GM21576 (cell line): ENCODE data around the gene HTR1D.
"Not testable (repeated sequence)": the region's sequence is repeated elsewhere in the genome, so short reads cannot be mapped to it uniquely, and the experiment has no call there.

Experiments
- ATAC-seq: cut with Tn5 transposase; IDR thresholded peaks from one replicate; pipeline ENCODE4 v1.9.1; 2021; ENCODE audit warnings: mild to moderate bottlenecking, moderate library complexity; ENCODE audit not compliant: unreplicated experiment

Gene HTR1D, protein sequence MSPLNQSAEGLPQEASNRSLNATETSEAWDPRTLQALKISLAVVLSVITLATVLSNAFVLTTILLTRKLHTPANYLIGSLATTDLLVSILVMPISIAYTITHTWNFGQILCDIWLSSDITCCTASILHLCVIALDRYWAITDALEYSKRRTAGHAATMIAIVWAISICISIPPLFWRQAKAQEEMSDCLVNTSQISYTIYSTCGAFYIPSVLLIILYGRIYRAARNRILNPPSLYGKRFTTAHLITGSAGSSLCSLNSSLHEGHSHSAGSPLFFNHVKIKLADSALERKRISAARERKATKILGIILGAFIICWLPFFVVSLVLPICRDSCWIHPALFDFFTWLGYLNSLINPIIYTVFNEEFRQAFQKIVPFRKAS

DNA sequence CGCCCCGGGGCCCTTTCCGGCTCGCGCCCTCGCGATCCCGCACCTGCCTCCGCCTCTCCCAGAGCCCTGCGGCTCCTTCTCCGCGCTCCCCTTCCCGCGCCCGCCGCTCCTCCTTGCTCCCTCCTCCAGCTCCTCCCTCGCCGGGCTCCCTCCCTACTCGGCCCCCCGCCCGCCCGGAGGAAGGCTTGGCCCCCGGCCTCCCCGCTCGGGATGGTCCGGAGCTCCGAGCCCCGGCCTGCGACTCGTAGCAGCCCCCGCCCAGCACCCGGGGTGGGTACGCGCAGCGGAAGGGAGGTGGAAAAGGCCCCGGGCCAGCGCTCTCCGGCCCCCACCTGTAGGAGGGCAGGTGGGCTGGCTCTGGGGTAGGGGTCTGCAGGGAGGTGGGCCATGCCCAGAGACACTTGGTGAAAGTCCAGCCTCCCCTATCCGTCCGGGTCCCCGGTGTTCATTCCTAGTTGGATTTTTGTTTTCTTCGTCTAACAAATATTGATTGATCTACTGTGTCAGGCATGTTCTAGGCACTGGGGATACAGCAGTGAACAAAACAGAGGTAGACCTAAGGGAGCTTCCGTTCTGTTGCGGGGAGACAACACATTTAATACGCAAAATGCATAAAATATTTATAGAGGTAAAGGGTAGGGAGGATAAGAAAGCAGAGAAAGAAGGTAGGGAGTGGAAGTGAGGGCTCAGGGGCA lies at the start of gene HTR1D:
Gene HTR1D, minus strand, starts transcription at position 82 of the 695 bp plus-strand sequence. CDS start 23,283 bp downstream, outside the sequence.
- ATAC-seq: no peak

DNA sequence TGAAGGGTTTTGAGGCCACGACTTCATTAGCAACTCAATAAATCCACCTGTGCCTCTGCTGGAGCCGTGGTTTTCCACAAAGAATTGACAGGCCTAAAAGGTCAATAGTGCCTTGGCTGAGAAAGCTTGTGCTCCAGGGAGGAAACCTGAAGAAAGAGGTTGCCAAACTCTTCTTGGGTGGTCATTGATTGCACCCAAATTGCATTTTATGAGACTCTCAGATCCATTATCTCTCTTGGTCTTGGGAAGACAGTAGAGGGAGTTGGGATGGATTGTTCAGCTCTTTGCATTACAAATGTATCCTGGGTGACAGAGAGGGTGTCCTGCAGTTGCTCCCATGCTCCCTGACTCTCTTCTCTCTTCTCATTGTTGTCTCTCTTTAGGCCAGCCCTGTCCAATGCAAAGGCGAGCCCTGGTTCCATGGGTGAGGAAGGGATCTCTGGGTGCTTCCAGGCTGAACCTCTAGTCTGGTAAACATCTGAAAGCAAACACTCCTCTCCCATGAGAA lies 46.1 kb upstream of the HTR1D start:
- no peak for ATAC-seq

DNA sequence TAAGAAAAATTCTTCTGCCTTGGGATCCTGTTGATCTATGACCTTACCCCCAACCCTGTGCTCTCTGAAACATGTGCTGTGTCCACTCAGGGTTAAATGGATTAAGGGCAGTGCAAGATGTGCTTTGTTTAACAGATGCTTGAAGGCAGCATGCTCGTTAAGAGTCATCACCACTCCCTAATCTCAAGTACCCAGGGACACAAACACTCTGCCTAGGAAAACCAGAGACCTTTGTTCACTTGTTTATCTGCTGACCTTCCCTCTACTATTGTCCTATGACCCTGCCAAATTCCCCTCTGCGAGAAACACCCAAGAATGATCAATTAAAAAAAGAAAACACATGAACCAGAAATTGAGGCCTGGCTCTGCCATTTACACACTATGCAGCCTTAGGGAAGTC lies 40.8 kb upstream of the HTR1D start:
- not testable (repeated sequence) for ATAC-seq

DNA sequence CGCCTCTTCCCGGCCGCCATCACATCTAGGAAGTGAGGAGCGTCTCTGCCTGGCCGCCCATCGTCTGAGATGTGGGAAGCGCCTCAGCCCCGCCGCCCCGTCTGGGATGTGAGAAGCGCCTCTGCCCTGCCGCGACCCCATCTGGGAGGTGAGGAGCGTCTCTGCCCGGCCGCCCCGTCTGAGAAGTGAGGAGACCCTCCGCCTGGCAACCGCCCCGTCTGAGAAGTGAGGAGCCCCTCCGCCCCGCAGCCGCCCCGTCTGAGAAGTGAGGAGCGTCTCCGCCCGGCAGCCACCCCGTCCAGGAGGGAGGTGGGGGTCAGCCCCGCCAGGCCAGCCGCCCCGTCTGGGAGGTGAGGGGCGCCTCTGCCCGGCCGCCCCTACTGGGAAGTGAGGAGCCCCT lies 40.1 kb upstream of the HTR1D start:
- ATAC-seq: not testable (repeated sequence)

DNA sequence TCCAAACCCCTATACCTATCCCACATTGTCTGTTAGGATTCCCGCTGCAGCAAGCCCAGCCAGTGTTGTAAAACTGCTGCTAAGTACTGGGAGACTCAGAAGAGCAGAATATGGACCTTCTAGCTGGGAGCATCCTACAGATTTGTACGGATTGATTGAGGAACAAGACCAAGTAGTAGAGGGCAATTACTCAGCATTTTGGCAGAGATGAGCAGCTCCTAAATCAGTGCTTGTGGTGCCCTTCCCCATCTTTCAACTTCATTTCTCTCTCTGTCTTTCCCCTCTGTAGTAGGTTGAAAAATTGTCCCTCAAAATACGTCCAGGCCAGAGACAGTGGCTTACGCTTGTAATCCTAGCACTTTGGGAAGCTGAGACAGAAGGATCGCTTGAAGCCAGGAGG lies 37.3 kb upstream of the HTR1D start:
- no peak for ATAC-seq

DNA sequence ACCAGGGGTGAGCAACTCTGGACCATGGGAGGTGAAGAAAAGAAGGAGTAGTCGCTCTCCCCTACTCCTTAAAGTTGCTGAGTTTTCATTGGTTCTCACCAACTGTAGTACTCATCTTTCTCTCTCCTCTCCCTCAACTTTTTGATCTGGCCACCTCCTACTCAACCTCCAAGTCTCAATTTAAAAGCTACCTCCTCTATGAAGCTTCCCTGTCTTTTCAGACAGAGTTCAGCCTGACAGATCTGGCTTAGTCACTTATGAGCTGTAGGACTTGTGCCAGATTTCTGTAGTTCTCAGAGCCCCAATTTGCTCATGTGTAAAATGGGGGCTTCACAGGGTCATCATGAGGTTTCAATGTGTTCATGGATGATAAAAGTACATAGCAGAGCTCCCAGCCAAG lies 34.5 kb upstream of the HTR1D start:
- ATAC-seq: no peak

DNA sequence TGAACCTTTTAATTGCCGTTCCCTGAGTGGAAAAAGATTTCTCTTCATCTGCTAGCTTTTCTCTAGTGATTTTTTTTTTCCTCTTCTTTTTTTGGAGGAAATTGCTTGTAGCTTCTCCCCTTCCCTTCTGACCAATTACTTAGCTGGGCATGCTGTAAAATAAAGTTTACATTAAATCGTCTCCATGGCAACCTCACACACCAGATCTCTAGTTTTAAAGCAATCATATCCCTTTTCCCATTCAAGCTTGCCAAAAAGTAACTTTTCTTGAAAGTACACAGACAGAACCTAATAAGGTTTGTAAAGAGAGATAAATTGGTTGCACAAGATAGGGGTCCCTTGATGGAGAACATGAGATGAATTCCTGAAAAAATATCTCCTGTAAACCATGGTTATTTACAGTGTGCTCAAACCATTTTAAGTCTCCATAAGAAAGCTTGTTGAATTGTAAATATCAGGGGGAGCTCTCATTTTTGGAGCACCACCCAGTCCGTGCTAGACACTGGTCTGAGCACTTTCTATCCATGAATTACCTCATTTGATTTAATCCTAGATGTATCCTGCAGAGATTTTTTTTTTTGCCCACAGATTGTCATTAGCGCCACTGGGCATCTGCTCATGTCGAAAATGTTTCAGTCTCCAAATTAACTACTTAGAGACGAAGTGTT lies 32.6 kb upstream of the HTR1D start:
- ATAC-seq: no peak

DNA sequence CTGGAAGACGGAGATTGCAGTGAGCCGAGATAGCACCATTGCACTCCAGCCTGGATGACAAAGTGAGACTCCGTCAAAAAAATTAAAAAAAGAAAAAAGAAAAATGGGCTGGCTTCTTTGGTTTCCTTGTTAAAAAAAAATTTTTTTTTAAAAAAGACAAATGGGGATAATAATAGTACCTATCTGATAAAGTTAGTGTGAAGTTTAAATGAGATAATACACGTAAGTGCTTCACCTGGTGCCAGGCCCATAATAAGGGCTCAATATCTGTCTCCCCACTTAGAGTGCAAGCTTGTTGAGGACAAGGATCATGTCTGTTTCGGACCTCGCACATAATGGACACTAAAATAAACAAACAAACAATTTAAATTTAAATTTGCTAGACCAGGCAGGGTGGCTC lies 30.0 kb upstream of the HTR1D start:
- ATAC-seq: no peak

DNA sequence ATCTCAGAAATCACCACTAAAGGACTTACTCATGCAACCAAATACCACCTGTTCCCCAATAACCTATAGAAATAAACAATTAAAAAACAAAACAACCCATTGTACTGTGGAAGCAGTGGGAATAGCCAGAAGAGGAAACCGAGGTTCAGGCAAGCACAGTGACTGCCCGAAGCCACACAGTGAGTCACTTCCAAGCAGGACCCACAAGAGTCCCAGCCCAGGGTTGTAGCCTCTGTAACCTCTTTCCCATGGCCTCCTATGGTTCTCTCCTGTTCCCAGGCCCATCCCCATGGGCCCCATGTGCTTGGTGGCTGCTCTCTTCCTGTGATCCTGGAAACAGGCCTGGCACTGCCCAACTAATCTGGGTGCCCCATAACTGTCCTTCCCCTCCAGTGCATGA lies 29.0 kb upstream of the HTR1D start:
- no peak for ATAC-seq

DNA sequence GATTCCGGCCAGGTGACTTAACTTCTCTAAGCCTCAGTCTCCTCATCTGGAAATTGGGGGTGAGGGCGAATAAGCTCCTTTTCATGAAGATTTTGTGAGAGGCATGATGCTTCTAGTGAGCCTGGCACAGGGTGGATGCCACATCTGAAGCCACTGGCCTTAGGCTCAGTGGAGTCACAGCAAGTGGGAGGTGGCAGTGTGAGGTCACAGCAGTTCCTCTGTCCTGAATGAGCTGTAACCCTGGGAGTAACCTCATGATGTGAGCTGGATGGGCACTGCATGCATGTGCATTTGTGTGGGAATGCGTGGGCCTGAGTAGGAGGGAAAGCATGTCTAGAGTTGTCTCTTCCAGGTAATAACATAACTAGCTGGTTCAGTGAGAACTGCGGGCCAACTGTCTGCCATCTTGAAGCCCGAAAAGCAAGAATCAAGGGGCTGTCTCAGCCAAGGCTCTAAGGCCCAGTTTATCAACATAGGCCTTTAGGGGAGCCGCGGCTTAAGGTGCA lies 27.0 kb upstream of the HTR1D start:
- ATAC-seq: no peak

DNA sequence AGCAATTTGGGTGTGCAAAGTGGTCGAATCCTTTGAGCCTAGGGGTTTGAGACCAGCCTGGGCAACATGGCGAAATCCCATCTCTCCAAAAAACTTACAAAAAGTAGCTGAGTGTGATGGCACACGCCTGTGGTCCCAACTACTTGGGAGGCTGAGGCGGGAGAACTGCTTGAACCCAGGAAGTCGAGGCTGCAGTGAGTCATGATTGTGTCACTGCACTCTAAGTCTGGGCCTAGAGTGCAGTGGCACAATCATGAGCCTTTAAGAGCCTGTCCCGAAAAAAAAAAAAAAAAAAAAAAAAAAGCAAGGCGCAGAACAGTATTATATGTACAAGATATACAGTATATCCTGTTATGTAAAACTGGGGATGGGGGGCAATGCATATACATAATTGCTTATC lies 25.1 kb upstream of the HTR1D start:
- no peak for ATAC-seq

DNA sequence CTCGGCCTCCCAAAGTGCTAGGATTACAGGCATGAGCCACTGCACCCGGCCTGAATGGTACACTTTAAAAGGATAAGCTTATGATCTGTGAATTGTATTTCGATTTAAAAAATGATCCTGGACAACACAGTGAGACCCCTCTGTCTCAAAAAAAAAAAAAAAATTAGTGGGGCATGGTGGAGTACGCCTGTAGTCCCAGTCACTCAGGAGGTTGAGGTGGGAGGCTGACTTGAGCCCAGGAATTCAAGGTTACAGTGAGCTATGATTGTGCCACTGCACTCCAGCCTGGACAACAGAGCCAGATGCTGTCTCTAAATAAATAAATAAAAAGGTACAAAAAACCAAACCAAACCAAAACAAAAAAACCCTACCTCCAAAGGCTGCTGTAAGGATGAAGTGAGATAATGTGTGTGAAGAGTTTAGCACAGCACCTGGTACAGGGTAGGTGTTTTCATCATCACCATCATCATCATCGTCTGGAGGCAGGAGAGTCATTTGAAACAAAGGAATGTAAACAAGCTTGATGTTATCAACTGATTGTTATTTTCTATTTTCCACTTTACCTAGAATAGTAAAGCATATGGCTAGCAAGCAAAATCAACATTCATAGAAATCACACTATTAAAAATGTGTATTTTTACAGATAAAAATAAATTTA lies 22.5 kb upstream of the HTR1D start:
- ATAC-seq: no peak

DNA sequence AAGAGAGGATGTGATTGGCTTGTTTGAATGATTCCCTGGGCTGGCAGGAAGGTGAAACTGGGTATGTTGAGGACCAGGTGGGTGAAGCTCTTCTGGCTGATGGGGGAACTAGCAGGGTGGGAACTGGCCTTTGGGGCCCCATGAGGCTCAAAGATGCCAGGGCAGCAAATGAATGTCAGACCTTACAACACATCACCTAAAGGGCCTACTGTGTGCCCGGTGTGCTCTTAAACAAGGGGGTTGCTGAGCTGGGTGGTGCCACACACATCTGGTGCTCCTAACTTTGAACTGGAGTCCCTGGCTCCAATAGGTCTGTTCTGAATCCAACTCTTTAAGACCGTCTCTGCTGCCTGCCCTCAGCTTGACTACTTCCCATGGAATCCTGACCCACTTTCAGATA lies 21.3 kb upstream of the HTR1D start:
- ATAC-seq: no peak

DNA sequence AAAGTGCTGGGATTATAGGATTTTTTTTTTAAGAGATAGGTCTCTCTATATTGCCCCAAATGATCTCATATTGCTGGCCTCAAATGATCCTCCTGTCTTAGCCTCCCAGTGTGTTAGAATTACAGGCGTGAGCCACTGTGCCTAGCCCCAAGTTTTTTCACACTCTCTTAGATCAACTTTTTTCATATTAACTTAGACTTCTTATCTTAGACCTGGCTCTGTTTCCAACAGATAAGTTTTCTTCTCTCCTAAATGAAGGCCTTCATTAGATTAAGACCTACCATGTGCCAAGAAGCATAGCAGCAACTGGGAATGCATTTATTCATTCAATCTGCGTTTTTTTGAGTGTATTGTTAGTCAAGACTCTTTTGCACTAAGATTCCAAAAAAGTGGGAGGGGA lies 20.2 kb upstream of the HTR1D start:
- no peak for ATAC-seq

DNA sequence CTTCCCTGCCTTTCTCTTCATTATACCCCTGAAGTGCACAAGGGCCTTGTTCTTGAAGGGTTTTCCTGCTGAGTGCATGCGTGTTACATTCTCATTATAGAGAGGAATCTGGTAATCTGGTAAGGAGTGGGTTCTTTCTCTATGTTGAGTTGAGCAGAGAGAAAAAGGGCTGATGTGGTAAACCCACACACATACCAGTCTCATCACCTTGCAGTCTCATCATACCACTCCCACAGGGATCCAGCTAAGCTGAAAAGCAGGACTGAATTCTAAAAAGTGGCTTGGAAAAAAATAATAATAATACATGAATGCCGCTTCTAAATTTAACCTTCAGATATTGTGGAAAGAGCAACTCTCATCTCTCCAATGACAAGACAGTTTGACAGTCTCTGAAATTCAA lies 10.5 kb upstream of the HTR1D start:
- no peak for ATAC-seq

DNA sequence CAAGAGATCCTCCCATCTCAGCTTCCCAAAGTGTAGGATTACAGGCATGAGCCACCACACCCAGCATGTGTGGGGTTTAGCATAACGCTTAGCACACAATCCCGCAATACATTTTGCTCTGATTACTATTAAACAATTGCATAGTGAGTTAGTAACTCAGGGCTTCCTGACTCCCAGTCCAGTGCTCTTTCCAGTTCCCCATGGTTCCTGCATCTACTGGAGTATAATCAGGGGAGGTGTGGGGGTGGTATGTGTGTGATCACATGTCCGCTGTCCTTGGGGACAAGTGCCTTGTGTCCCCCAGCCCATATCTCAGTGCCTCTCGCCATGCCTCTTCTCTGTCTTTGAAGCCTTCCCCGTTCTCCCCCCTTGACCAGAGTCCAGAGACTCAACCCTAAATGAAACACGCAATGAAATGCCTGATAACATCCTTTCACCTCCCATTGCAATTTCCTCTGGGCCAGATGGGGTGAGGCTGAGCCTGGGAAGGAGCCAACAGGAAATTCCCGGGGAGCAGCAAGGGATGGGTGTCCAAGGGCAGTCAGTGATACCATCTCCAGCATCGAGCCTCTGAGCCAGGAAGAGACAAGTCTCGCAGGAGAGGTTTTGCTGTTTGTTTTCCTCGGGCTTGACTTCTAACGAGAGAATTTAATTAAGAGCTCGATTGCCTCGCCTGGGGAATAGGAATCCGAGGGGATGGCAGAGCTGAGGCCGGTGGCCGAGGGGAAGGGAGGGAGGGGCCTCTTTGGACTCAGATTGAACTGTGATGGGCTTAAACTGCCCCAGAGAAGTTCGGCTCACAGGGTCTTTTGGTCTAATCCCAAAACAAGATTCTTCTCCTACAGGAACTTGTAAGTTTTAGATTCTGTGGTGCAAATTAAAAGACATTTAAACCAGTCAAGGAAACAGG lies 7.7 kb upstream of the HTR1D start:
- ATAC-seq: no peak

DNA sequence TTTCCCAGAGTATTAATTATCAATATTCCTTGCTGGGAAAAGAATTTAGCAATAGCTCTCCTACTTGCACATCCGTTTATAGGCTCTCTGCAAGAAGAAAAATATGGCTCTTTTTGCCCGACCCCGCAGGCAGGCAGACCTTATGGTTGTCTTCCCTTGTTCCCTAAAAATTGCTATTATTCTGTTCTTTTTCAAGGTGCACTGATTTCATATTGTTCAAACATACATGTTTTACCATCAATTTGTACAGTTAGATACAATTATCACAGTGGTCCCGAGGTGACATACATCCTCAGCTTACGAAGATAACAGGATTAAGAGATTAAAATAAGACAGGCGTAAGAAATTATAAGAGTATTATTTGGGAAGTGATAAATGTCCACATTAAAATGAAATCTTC lies 6.7 kb upstream of the HTR1D start:
- ATAC-seq: not testable (repeated sequence)

DNA sequence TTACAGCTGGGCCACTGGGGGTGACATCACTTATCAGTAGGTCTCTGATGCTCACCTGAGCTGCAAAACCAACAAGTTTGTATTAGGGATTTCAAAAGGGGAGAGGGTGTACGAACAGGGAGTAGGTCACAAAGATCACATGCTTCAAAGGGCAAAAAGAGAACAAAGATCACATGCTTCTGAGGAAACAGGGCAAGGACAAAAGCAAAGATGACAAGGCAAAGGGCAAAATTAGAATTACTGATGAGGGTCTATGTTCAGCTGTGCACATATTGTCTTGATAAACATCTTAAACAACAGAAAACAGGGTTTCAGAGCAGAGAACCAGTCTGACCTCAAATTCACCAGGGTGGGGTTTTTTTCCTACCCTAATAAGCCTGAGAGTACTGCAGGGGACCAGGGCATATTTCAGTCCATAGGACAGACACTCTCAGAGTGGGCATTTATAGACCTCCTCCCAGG lies 6.2 kb upstream of the HTR1D start:
- ATAC-seq: not testable (repeated sequence)

DNA sequence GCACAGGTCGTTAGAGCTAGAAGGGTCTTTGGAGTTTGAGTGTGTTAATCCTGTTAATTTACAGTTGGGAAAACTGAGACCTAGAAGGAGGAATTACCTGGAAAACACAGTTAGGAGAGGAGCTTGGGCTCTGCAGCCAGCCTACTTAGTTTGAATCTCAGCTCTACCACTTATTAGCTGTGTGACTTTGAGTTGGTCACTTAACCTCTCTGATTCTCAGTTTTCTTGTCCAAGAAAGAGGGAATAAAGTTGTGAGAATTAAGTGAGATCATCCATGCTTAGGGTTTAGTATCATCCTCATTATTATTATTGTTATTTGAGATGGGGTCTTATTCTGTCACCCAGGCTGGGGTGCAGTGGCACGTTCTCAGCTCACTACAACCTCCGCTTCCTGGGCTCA lies 5.4 kb upstream of the HTR1D start:
- ATAC-seq: no peak

DNA sequence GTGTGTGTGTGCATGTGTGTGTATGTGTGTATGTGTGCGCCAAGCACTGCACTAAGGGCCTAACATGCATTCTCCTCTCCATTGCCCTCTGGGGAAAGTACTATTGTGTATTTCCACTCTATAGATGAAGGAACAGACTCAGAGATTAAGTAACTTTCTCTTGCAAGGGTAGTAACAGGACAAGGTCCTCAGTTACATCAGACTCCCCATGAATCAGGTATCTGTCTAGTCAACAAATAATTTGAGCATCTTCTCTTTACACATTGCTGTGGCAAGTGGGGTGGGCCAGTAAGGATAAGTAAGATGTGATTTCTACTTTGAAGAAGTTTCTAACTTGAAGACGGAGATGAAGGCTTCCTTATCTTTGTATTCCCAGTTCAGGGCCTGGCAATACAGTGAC lies 5.0 kb upstream of the HTR1D start:
- no peak for ATAC-seq
